ENCODE results near the gene TRPV3. TPM values are rescaled to one million over a fixed set of nuclear protein-coding genes. Genes with fewer than 3 reads are reported as not detected.

TRPV3 gene
- total and polyA plus RNA-seq, 2 donors (not counting 1 experiment from before 2014, with no cell fraction given) = 1.6 to 18.2 TPM

DNA sequence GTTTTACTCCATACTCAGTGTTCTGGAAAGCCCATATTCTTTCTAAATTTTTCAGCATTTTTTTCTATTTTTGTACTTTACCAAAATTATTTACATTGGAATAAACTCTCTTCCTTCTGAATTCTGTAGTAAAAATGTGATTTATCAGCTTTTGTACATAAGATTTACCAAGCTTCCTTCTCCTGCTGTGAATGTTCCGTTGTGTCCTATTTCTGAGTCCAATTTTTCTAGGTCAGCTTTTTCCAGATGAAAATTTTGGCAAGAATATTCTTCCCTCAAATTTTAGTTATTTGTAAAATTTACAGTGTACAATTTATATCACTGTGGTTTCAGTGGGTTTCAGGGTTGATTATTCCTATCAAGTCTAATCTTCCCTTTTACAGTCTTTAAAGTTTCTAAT, 54.3 kb downstream of the TRPV3 start:
- H3K27me3 Mint-ChIP-seq = peaks cover 18% of the 10 kb centered on the region
- Histone ChIP-seq H3K27ac (ENCODE audit: low read length in 2 of 2) (no peak overlapping the region), H4K20me1 (ENCODE audit: control insufficient read depth, insufficient read depth, low read length, poor library complexity, severe bottlenecking) (no peaks in the 10 kb centered on the region), H3K4me3 (ENCODE audit: control extremely low read depth in 1 of 5, extremely low read depth in 1 of 5, insufficient read depth in 1 of 5, low read depth in 2 of 5, low read length in 4 of 5) (no peak overlapping the region), H3K79me2 (ENCODE audit: control insufficient read depth, insufficient read depth, low read length) (no peaks in the 10 kb centered on the region), H3K9ac (ENCODE audit: low read length) (no peak overlapping the region), H3K27me3 (replicated peaks in 1 of 4; ENCODE audit: control extremely low read depth in 1 of 4, control insufficient read depth in 3 of 4, insufficient read depth in 4 of 4, low read length in 3 of 4) (no peaks in the 10 kb centered on the region), H3K4me1 (ENCODE audit: control insufficient read depth in 2 of 2, insufficient read depth in 2 of 2, low read length in 2 of 2) (no peaks in the 10 kb centered on the region), H3K9me3 (ENCODE audit: control extremely low read depth in 1 of 3, control insufficient read depth in 2 of 3, insufficient read depth in 1 of 3, low read length in 2 of 3) (peaks cover 0 to 5% (median 0%) of the 10 kb centered on the region in 3 donors), H2AFZ (ENCODE audit: insufficient read depth, low read depth, low read length, poor library complexity, severe bottlenecking) (no peak overlapping the region), H3K4me2 (replicated peaks; ENCODE audit: low read depth, low read length, poor library complexity, severe bottlenecking) (no peak overlapping the region), H3K36me3 (replicated peaks in 1 of 2; ENCODE audit: control extremely low read depth in 1 of 2, control insufficient read depth in 1 of 2, extremely low read depth in 1 of 2, insufficient read depth in 2 of 2, low read length in 1 of 2) (no peaks in the 10 kb centered on the region)
- CTCF ChIA-PET = no interaction called here
- H3K27ac Mint-ChIP-seq = no peak overlapping the region
- POLR2A ChIA-PET = interaction anchor here (0.5 kb wide), 1 partner anchor 196 kb away, joined by 3 read pairs; no protein-coding TSS in a partner anchor
- H3K9me3 Mint-ChIP-seq (ENCODE audit: insufficient read depth) = no peaks in the 10 kb centered on the region
- H3K4me3 Mint-ChIP-seq = no peak overlapping the region
- no peak for ATAC-seq (ENCODE audit: low read depth)
- H3K4me1 Mint-ChIP-seq = no peaks in the 10 kb centered on the region
- WGBS (ENCODE audit: insufficient coverage) = no CpG with 5 or more reads among the region's 1 CpG
- intact Hi-C loops (cut with micrococcal nuclease) = no loop called here
- DNase-seq = no peak
- TF ChIP-seq, protein P1, sequence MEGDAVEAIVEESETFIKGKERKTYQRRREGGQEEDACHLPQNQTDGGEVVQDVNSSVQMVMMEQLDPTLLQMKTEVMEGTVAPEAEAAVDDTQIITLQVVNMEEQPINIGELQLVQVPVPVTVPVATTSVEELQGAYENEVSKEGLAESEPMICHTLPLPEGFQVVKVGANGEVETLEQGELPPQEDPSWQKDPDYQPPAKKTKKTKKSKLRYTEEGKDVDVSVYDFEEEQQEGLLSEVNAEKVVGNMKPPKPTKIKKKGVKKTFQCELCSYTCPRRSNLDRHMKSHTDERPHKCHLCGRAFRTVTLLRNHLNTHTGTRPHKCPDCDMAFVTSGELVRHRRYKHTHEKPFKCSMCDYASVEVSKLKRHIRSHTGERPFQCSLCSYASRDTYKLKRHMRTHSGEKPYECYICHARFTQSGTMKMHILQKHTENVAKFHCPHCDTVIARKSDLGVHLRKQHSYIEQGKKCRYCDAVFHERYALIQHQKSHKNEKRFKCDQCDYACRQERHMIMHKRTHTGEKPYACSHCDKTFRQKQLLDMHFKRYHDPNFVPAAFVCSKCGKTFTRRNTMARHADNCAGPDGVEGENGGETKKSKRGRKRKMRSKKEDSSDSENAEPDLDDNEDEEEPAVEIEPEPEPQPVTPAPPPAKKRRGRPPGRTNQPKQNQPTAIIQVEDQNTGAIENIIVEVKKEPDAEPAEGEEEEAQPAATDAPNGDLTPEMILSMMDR (IDR thresholded peaks at IDR 0.05) = no peak
- no peak for TF ChIP-seq EZH2 (IDR thresholded peaks at IDR 0.05; ENCODE audit: borderline replicate concordance, insufficient read depth, low read depth, low read length, poor library complexity, severe bottlenecking)

DNA sequence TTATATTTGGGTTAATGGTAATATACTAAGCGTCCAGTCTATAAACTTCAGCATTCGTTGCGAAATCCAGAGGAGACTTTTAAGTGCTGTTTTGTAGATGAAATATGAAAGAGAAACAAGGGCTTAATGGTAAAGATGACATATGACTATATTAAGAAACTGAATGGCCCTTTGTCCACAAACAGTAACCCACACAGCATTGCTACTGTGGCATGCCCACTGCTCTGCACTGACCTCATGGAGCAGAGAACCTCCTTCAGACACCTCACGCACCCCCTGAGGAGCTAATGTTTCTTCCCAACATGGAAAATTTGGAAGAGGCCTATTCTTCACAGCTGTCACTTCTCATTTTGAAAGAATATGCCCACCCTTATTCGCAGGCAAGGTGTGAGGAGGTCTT, 55.1 kb downstream of the TRPV3 start:
- Histone ChIP-seq H4K20me1 (ENCODE audit: control insufficient read depth, insufficient read depth, low read length, poor library complexity, severe bottlenecking) (no peaks in the 10 kb centered on the region), H2AFZ (ENCODE audit: insufficient read depth, low read depth, low read length, poor library complexity, severe bottlenecking) (no peak overlapping the region), H3K27me3 (replicated peaks in 1 of 4; ENCODE audit: control extremely low read depth in 1 of 4, control insufficient read depth in 3 of 4, insufficient read depth in 4 of 4, low read length in 3 of 4) (no peaks in the 10 kb centered on the region), H3K4me3 (ENCODE audit: control extremely low read depth in 1 of 5, extremely low read depth in 1 of 5, insufficient read depth in 1 of 5, low read depth in 2 of 5, low read length in 4 of 5) (no peak overlapping the region), H3K4me1 (ENCODE audit: control insufficient read depth in 2 of 2, insufficient read depth in 2 of 2, low read length in 2 of 2) (no peaks in the 10 kb centered on the region), H3K9ac (ENCODE audit: low read length) (no peak overlapping the region), H3K36me3 (replicated peaks in 1 of 2; ENCODE audit: control extremely low read depth in 1 of 2, control insufficient read depth in 1 of 2, extremely low read depth in 1 of 2, insufficient read depth in 2 of 2, low read length in 1 of 2) (no peaks in the 10 kb centered on the region), H3K27ac (ENCODE audit: low read length in 2 of 2) (no peak overlapping the region), H3K4me2 (replicated peaks; ENCODE audit: low read depth, low read length, poor library complexity, severe bottlenecking) (no peak overlapping the region), H3K9me3 (ENCODE audit: control extremely low read depth in 1 of 3, control insufficient read depth in 2 of 3, insufficient read depth in 1 of 3, low read length in 2 of 3) (peaks cover 0 to 5% (median 0%) of the 10 kb centered on the region in 3 donors), H3K79me2 (ENCODE audit: control insufficient read depth, insufficient read depth, low read length) (no peaks in the 10 kb centered on the region)
- Mint-ChIP-seq H3K4me1 (no peaks in the 10 kb centered on the region), H3K27me3 (peaks cover 16% of the 10 kb centered on the region), H3K27ac (no peak overlapping the region), H3K9me3 (ENCODE audit: insufficient read depth) (no peaks in the 10 kb centered on the region), H3K4me3 (no peak overlapping the region)
- TF ChIP-seq, protein P1 (IDR thresholded peaks at IDR 0.05) = no peak
- TF ChIP-seq EZH2 (IDR thresholded peaks at IDR 0.05; ENCODE audit: borderline replicate concordance, insufficient read depth, low read depth, low read length, poor library complexity, severe bottlenecking) = no peak
- ChIA-PET POLR2A (no interaction called here), CTCF (no interaction called here)
- WGBS (ENCODE audit: insufficient coverage) = 82% methylated on average over 2 of the region's 5 CpGs
- DNase-seq (no peak), ATAC-seq (ENCODE audit: low read depth) (no peak)
- intact Hi-C loops (cut with micrococcal nuclease) = no loop called here
